RCC 7860 (cell line): ENCODE results near the gene ZNF765.
"Not testable (repeated sequence)": the region's sequence is repeated elsewhere in the genome, so short reads cannot be mapped to it uniquely, and the experiment has no call there.

Experiments
- DNase-seq: peaks from one replicate; pipeline ENCODE4 v3.0.0-alpha.2; 2015; ENCODE audit warnings: low spot score
- FAIRE-seq: peaks from 2 replicates; lab custom pipeline; 2012; peaks lifted over from hg19 to GRCh38; lab: Jason Lieb, UNC

ZNF765 gene

GRCh38 chr19:53420520-53421315, 25.8 kb downstream of the ZNF765 start:
- DNase-seq, FAIRE-seq: not testable (repeated sequence)

GRCh38 chr19:53422551-53422950, 27.6 kb downstream of the ZNF765 start:
- FAIRE-seq (no peak), DNase-seq (no peak)

GRCh38 chr19:53423074-53423473, 28.1 kb downstream of the ZNF765 start:
- not testable (repeated sequence) for FAIRE-seq, DNase-seq

- DNase-seq, FAIRE-seq: not testable (repeated sequence)
These were observed 28.7 kb downstream of the ZNF765 start for GRCh38 chr19:53423680-53424079.

GRCh38 chr19:53424968-53425597, 30.1 kb downstream of the ZNF765 start:
- DNase-seq (no peak), FAIRE-seq (no peak)

GRCh38 chr19:53431399-53432087, 36.6 kb downstream of the ZNF765 start, which contains the start of gene ZNF761:
ZNF761 (plus strand) TSS chr19:53431984; CDS start chr19:53447269, 15,285 bp downstream.
- FAIRE-seq (no peak), DNase-seq (peak; percentile 71)

GRCh38 chr19:53432088-53432661, 37.2 kb downstream of the ZNF765 start:
- FAIRE-seq (no peak), DNase-seq (no peak)

GRCh38 chr19:53443809-53444208, 48.9 kb downstream of the ZNF765 start:
- FAIRE-seq, DNase-seq: not testable (repeated sequence)

- FAIRE-seq, DNase-seq: not testable (repeated sequence)
These were observed 52.2 kb downstream of the ZNF765 start for GRCh38 chr19:53447196-53447595.

GRCh38 chr19:53455828-53456227, 60.9 kb downstream of the ZNF765 start:
- no peak for FAIRE-seq
- DNase-seq = no peak

- not testable (repeated sequence) for FAIRE-seq, DNase-seq
These were observed 65.3 kb downstream of the ZNF765 start for GRCh38 chr19:53460131-53460721.

- FAIRE-seq (no peak), DNase-seq (no peak)
These were observed 66.9 kb downstream of the ZNF765 start for GRCh38 chr19:53461866-53462265.

- DNase-seq = no peak
- no peak for FAIRE-seq
These were observed 67.9 kb downstream of the ZNF765 start for GRCh38 chr19:53462861-53463260.

GRCh38 chr19:53463263-53463662, 68.3 kb downstream of the ZNF765 start:
- DNase-seq (no peak), FAIRE-seq (no peak)

- DNase-seq (no peak), FAIRE-seq (no peak)
These were observed 72.0 kb downstream of the ZNF765 start for GRCh38 chr19:53466726-53467484.

- DNase-seq (peak; percentile 56), FAIRE-seq (no peak)
These were observed 72.7 kb downstream of the ZNF765 start, which contains the start of gene ZNF813 for GRCh38 chr19:53467485-53468262. ZNF813 (plus strand) TSS chr19:53467733; CDS start chr19:53483823, 16,090 bp downstream.

- not testable (repeated sequence) for DNase-seq, FAIRE-seq
These were observed 73.7 kb downstream of the ZNF765 start for GRCh38 chr19:53468628-53469027.

- DNase-seq (no peak), FAIRE-seq (no peak)
These were observed 77.0 kb downstream of the ZNF765 start for GRCh38 chr19:53471916-53472315.

- not testable (repeated sequence) for DNase-seq, FAIRE-seq
These were observed 79.9 kb downstream of the ZNF765 start for GRCh38 chr19:53474832-53475231.
